ENCODE measurements around the gene HAND1. TPM values are rescaled to one million over a fixed set of nuclear protein-coding genes. Genes with fewer than 3 reads are reported as not detected.

The HAND1 gene
- total RNA-seq, 2 donors from 2014 or later, result not detected

DNA sequence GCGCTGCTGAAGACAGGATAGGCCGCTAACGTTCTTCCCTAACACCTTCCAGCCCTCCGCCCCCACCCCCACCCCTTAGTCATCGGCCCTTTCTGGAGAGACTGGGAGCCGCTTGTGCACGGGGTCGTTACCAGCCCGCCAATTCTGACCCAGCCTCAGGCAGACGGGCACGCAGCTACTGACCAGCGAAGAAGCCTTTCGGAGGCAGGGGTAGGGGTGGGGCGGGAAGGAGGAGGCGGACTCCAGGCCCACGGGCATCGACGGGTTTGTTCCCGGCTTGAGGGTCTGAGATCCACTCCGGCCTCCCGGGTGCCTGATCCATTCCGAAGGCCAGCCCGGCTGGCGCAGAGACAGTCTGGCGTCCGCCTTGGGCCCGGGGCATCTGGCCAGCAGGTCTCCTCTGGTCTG, 729 bp upstream of the HAND1 start:
- ATAC-seq (replicated peaks), result no peak
- H3K36me3 Mint-ChIP-seq (ENCODE audit: low read depth), result peaks cover 6% of the 10 kb centered on the region
- peaks cover 77% of the 10 kb centered on the region for H3K27me3 Mint-ChIP-seq
- peaks cover 19% of the 10 kb centered on the region for H3K4me1 Mint-ChIP-seq
- H3K9me3 Mint-ChIP-seq, result no peaks in the 10 kb centered on the region
- H3K4me3 Mint-ChIP-seq, result no peak overlapping the region
- H3K27ac Mint-ChIP-seq, result no peak overlapping the region

DNA sequence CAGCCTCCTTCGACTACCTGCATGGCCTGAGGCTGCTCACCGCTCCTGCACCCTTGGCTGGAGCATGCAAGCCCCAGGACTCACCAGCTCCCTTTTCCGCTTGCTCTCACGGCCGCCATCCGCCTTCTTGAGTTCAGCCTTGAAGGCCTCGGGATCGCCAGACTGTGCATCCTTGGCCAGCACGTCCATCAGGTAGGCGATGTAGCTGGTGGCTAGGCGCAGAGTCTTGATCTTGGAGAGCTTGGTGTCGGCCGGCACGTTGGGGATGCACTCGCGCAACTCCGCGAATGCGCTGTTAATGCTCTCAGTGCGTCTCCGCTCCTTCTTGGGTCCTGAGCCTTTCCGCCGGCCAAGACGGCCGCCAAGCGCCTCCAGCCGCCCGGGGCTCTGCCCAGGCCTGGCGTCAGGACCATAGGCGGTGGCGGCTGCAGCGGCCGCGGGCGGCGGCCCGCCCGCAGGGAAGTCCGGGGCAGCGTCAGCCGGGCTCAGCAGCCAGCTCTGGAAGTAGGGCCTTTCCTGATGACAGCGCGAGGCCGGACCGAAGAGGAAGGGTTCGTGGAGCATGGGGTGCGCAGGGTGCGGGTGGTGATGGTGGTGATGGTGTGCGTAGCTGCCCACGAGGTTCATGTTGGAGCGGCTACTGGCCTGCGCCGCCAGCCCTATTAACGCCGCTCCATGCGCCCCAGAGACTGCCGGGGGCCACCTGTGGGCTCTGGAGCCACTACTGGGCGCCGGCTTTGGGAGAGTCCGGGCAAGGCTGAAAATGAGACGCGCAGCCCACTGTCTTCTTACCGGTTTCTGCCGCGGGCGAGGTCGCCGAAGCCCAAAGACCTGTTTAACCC, 424 bp downstream of the HAND1 start:
- no peaks in the 10 kb centered on the region for H3K9me3 Mint-ChIP-seq
- peaks cover 74% of the 10 kb centered on the region for H3K27me3 Mint-ChIP-seq
- peak overlapping the region; percentile 57 for H3K4me3 Mint-ChIP-seq
- no peak for ATAC-seq (replicated peaks)
- peaks cover 19% of the 10 kb centered on the region for H3K4me1 Mint-ChIP-seq
- H3K27ac Mint-ChIP-seq, result no peak overlapping the region
- peaks cover 6% of the 10 kb centered on the region for H3K36me3 Mint-ChIP-seq (ENCODE audit: low read depth)

DNA sequence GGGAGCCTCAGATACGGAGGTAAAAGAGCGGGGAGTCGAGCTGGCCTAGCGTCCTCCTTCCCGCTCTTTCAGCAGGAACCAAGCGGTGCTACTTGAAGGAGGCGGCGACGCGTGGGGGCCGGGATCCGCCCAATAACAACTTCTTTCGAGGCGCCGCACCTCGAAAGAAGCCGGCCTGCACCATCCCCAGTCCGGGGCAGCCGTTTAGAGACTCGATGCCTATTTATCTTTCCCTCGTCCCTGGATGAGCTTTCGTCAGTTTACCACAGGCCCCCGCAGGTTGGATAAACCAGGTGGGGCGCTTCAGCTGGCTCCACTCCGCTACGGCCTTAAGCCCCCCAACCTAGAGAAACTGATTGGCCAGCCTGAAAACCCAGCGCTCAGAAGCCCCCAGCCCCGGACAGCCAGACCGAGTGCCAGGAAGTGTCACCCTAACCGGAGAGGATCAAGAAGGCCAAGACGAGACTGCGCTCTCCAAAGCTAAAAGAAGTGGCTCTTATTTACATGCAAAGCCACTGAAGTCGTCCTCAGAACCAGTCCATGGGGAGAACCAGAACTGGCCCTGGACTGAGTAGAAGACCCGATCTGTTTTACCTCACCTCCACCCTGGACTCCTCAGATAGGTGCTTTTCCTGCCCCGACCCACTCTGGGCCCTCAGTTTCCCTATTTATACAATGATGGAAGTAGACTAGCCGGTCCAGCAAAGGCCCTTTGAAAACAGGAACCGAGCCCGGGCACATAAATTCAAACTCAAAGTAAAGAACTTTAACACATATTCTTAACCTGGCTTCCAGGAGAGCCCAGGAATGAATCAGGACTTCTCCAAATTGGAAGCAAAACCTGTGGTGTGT, 1.4 kb downstream of the HAND1 start:
- no peaks in the 10 kb centered on the region for H3K9me3 Mint-ChIP-seq
- peaks cover 6% of the 10 kb centered on the region for H3K36me3 Mint-ChIP-seq (ENCODE audit: low read depth)
- ATAC-seq (replicated peaks), result no peak
- peaks cover 69% of the 10 kb centered on the region for H3K27me3 Mint-ChIP-seq
- H3K27ac Mint-ChIP-seq, result no peak overlapping the region
- H3K4me3 Mint-ChIP-seq, result peak overlapping the region; percentile 57
- peaks cover 19% of the 10 kb centered on the region for H3K4me1 Mint-ChIP-seq

DNA sequence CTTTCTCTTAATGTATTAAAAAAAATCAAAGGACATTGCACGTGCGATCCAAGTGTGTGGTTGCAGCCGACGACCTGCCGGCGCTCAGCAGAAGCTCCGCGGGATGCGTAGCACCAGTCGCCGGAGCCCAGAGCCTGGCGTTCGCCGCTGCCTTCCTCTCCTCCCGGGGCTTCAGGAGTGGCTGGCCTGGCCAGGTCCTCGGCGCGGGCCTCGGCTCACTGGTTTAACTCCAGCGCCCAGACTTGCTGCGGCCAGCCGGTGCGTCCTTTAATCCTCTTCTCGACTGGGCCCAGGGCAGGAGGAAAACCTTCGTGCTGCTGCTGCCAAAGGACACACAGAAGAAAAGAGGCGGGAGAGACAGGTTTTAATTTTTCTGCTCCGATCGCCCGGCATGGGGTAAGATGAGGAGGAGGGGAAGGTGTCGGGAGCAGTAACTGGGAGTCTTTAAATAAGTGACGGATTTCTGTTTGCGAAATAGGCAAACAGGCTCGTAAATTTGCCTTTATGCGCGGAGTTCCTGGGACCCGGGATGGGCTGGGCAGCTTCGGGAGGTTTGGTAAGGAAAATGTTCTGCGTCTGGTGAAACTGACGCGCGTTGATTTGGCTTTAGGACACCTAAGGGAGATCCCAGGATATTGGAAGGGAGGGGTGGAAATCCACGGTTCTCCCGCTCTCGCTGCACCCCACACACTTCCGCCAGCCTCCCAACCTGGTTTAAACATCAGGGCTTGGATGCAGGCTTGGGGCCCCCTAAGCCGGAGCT, 2.3 kb downstream of the HAND1 start:
- peaks cover 66% of the 10 kb centered on the region for H3K27me3 Mint-ChIP-seq
- ATAC-seq (replicated peaks), result no peak
- peaks cover 19% of the 10 kb centered on the region for H3K4me1 Mint-ChIP-seq
- no peaks in the 10 kb centered on the region for H3K9me3 Mint-ChIP-seq
- H3K4me3 Mint-ChIP-seq, result peak overlapping the region; percentile 57
- H3K27ac Mint-ChIP-seq, result no peak overlapping the region
- H3K36me3 Mint-ChIP-seq (ENCODE audit: low read depth), result peaks cover 6% of the 10 kb centered on the region

DNA sequence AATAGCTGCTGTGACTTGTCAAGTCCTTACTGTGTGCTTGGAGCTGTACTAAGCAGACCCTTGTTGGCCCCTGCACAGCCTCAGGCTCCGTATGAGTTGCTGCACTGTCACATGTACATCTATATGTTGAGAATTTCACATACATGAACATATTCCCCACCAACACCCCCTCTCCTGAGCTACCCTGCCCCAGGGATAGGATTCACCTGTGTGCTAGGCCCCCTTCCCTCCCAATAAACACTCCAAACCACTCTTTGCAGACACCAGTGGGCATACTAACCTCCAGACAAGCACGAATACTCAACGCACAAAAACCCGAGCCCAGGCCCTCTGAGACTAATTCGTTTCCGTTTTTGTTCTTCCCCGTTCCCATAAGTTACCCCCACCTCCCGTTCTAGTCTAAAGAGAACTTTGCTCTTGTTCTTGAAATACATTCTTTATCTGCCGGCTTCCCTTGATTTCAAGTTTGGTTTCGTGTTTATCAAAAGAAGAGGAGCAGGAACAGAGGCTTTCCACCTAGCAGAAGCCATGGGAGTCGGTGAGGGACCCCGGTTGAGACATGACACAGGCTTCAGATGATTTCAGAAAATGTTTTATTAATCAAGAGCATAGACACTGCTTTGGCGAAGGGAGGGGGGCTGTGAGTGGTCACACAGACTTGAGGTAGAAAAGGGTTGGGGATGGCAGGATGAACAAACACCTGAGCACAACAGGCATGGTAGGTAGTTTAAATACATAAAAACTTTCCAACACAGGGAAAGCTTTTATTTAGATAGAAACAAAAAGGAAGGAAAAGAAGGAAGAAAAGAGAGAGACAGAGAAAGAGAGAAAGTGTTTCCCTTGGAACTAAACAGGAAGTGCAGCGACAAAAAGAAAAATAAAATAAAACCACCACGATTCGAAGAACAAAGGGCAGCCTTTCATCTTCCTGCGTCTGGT, 3.4 kb downstream of the HAND1 start:
- Mint-ChIP-seq H3K4me3 (peak overlapping the region; percentile 57), H3K36me3 (ENCODE audit: low read depth) (peaks cover 6% of the 10 kb centered on the region), H3K4me1 (peaks cover 18% of the 10 kb centered on the region), H3K27ac (peak overlapping the region; percentile 55), H3K27me3 (peaks cover 67% of the 10 kb centered on the region), H3K9me3 (no peaks in the 10 kb centered on the region)
- ATAC-seq (replicated peaks), result no peak

DNA sequence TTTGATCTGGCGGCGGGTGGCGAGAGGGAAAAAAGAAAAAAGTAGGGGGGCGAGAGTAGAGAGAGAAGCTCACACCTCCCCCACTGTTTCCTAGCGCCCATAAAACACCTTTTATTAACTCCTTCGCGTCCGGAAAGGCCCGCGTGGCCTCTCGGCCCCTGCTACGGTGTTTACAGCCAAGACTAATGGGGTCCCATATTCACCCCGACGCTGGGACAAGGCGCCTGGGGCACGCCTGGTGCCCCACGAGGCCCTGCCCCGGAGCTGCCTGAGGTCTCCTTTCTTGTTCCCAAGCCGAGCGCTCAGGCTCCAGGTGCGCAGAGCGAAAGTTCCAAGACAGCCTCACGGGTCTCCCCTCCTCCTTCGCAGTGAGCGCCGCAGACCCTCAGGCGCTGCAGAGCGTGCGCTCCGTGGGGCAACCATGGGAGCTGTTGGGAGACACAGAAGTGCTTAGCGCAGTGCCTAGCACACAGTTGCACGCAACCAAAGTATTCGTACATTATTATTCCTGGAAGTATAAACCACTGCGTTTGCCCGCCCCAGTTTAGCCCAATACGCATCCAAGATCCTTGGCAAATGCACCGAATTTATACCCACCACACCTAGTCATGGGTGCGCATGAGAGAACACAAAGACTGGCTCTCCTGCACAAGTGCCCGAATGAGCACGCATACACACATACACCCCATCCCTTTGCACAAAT, 4.3 kb downstream of the HAND1 start:
- H3K27ac Mint-ChIP-seq, result no peak overlapping the region
- H3K9me3 Mint-ChIP-seq, result no peaks in the 10 kb centered on the region
- H3K27me3 Mint-ChIP-seq, result peaks cover 63% of the 10 kb centered on the region
- ATAC-seq (replicated peaks), result no peak
- peaks cover 6% of the 10 kb centered on the region for H3K36me3 Mint-ChIP-seq (ENCODE audit: low read depth)
- peaks cover 13% of the 10 kb centered on the region for H3K4me1 Mint-ChIP-seq
- peak overlapping the region; percentile 57 for H3K4me3 Mint-ChIP-seq

DNA sequence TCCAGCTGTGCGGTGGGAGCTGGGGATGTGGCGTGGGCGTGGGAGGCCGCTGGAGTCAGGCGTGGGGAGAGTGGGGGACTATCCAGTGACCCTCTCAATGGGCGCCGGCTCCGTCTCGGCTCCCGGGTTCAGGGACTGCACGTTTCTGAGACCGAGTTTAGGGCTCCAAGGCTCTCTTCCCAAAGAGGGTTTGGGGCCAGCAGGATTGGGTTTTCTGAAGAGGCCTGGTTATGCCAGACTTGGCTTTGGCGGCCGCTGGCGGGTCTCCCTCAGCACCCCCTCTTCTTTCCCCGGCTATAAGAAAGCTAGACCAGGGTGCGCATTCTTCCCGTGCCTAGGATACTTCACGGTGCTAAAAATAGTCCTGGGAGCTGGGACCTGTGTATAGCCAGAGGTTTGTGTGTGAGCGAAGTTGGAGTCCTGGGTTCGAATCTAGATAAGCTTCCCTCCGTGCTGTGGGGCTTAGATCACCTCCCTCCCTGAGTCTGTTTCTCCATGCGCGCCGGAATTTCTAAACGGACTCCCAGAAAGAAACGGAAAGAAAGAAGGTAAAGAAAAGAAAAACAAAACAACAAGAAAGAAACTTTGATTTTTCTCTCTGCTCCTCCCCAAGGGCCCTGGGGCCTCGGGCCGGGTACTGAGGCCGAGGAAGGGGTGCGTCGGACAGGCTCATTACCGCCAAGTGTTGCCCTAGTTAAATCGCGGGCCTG, 5.0 kb downstream of the HAND1 start:
- Mint-ChIP-seq H3K9me3 (no peaks in the 10 kb centered on the region), H3K4me1 (peaks cover 13% of the 10 kb centered on the region), H3K27me3 (peaks cover 63% of the 10 kb centered on the region), H3K4me3 (peak overlapping the region; percentile 57), H3K36me3 (ENCODE audit: low read depth) (peaks cover 6% of the 10 kb centered on the region), H3K27ac (no peak overlapping the region)
- ATAC-seq (replicated peaks), result no peak

DNA sequence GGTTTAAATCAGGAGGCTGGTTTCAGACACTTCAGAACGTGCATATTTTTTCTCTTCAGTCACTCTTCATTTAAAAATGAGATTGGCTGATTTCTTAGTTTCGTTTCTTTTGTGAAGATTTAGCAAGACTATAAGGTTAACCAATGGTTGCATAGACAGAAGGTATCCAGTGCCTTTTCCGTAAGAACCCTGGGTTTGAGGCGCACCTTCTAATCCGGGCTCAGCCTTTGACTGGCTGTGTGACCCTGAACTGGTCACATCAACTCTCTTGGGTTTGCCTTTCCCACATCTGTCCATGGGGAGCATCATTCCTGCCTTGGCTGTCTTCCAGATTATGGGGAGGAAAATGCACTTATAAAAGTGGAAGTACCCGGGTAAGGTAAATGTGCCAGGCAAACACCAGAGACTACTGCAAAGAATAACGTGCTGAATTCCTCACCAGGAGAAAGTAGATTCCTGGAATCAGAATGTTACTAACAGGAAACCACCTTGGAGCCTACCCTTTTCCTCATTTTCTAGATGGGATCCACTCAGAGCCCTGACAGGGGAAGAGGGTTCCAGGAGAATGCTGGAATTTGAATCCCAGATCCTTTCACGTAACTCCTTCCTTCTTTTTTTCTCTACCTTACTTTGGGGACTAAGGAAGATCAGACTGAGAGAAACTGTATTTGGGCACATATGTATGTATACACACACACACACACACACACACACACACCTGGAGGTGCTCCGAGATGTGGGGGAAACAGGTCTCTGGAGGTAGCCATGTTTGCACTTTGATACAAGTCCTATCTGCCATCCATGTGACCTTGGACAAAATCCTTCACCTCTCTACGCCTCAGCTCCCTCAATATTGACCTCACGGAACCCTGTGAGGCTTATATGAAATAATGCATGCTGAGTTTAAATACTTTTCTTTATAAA, 6.8 kb downstream of the HAND1 start:
- Mint-ChIP-seq H3K27ac (no peak overlapping the region), H3K36me3 (ENCODE audit: low read depth) (peaks cover 6% of the 10 kb centered on the region), H3K4me3 (no peak overlapping the region), H3K27me3 (peaks cover 56% of the 10 kb centered on the region), H3K4me1 (peaks cover 8% of the 10 kb centered on the region), H3K9me3 (no peaks in the 10 kb centered on the region)
- ATAC-seq (replicated peaks), result no peak

DNA sequence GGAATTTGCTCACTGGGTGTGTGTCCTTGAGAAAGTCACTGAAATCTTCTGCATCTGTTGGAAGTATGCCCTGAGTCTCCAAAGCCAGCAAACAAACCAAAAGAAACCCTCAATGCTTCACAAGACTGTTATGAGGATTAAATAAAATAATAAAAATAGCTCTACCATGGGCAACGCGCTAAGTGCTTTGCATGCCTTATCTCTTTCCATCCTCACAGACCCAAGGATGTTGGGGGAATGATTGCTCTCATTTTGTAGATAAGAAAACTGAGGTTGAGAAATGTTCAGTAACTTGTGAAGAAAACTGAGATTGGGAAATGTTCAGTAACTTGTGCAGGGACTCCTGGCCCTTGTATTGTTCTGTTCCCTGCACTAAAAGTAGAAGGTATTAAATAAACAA, 7.9 kb downstream of the HAND1 start:
- Mint-ChIP-seq H3K27me3 (peaks cover 46% of the 10 kb centered on the region), H3K9me3 (no peaks in the 10 kb centered on the region), H3K4me1 (peaks cover 6% of the 10 kb centered on the region), H3K36me3 (ENCODE audit: low read depth) (peaks cover 5% of the 10 kb centered on the region), H3K27ac (no peak overlapping the region), H3K4me3 (no peak overlapping the region)
- no peak for ATAC-seq (replicated peaks)

DNA sequence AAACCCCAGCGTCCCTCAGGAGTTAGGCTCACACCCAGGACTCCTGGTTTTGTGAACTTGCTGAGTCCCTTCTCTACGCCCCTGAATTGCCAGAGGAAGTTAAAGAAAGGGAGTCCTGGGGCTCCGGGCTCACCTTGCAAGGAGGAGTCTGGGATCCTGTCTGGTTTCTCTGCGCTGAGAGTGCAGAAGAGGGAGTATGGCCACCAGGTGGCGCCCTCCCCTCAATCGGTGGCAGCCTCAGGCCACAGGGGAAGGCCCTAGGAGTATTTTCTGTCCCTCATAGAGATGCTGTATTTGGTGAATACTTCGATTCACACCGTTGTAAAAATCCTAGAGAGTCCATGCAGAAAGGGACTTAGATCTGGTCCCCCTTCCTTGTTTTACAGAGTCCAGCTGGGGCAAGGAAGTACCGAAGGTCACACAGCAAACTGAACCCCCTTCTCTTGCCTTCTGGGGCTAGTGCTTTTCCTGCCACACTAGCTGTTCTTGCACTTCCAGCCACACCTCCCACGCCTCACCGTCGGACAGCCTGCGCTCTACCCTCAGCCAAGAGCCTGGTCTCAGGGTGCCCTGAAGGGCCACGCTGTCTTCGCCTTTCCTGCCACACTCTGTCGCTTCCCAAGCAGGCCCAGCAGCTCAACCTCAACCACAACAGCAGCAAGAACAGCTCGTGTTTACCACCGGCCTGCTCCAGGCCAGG, 10.2 kb downstream of the HAND1 start:
- no peaks in the 10 kb centered on the region for H3K4me1 Mint-ChIP-seq
- no peaks in the 10 kb centered on the region for H3K36me3 Mint-ChIP-seq (ENCODE audit: low read depth)
- no peak overlapping the region for H3K4me3 Mint-ChIP-seq
- H3K9me3 Mint-ChIP-seq, result no peaks in the 10 kb centered on the region
- H3K27ac Mint-ChIP-seq, result no peak overlapping the region
- peaks cover 26% of the 10 kb centered on the region for H3K27me3 Mint-ChIP-seq
- ATAC-seq (replicated peaks), result peak; percentile 91

DNA sequence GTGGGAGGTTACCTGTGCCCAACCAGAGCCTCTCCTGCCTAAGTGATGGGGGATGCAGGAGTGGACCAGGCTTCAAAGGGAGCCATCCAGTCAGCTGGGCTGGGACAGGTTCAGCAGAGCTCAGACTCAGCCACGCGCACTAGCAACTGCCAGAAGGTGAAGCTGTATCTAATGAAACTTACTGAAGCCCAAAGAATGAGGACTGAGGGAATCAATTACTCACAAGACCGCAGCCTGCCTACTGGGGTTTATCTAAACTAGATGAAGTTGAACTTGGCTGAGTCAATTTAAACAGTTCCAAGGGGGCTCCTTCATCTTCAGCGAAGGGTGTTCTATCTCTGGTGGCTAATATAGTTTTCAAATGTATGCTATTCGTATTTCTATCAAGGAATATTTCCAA, 11.4 kb downstream of the HAND1 start:
- no peak overlapping the region for H3K4me3 Mint-ChIP-seq
- H3K36me3 Mint-ChIP-seq (ENCODE audit: low read depth), result no peaks in the 10 kb centered on the region
- ATAC-seq (replicated peaks), result no peak
- H3K27me3 Mint-ChIP-seq, result peaks cover 19% of the 10 kb centered on the region
- H3K9me3 Mint-ChIP-seq, result no peaks in the 10 kb centered on the region
- no peaks in the 10 kb centered on the region for H3K4me1 Mint-ChIP-seq
- no peak overlapping the region for H3K27ac Mint-ChIP-seq
